Measurements from ENCODE around the gene SUPV3L1. TPM values are rescaled to one million over a fixed set of nuclear protein-coding genes. Genes with fewer than 3 reads are reported as not detected.

SUPV3L1 gene
- total and polyA plus RNA-seq, 10 of the 15 experiments (the other 5 are each of a cell fraction or from before 2014, with no cell fraction given), result 18.4 to 57.8 (median 44.2) TPM

- in situ Hi-C loops (cut with MboI), result no loop called here
- Histone ChIP-seq H3K4me3 (no peak overlapping the region), H3K9ac (ENCODE audit: control insufficient read depth, insufficient read depth, low read length) (no peak overlapping the region), H3K36me3 (ENCODE audit: control insufficient read depth in 2 of 2, insufficient read depth in 2 of 2, low read length in 1 of 2) (no peaks in the 10 kb centered on the region), H3K4me2 (ENCODE audit: control insufficient read depth, insufficient read depth) (no peak overlapping the region), H2AFZ (ENCODE audit: control insufficient read depth, low read depth, low read length) (no peak overlapping the region), H3K4me1 (ENCODE audit: control insufficient read depth, insufficient read depth, low read length) (no peaks in the 10 kb centered on the region), H3K79me2 (ENCODE audit: control insufficient read depth, insufficient read depth, low read length) (no peaks in the 10 kb centered on the region), H4K20me1 (ENCODE audit: control insufficient read depth, insufficient read depth) (no peaks in the 10 kb centered on the region), H3K9me3 (replicated peaks; ENCODE audit: control insufficient read depth, insufficient read depth, low read length) (no peaks in the 10 kb centered on the region), H3K27ac (ENCODE audit: control insufficient read depth, insufficient read depth) (no peak overlapping the region), H3K27me3 (replicated peaks in 1 of 2; ENCODE audit: control insufficient read depth in 2 of 2, insufficient read depth in 2 of 2, low read length in 1 of 2) (no peaks in the 10 kb centered on the region)
- intact Hi-C loops (cut with micrococcal nuclease; ENCODE audit: unreplicated experiment), result no loop called here
- ChIA-PET CTCF (interaction anchor here (1.0 to 2.3 kb wide), 5 partner anchors 97 to 175 kb away, joined by 3 to 19 read pairs (median 7); no protein-coding TSS in a partner anchor), POLR2A (no interaction called here), SMC1A (ENCODE audit: uncharacterized antibody, unreplicated experiment) (interaction anchor here (0.7 to 2.2 kb wide), 6 partner anchors 12 to 165 kb away, joined by 3 to 8 read pairs (median 5); no protein-coding TSS in a partner anchor), RAD21 (ENCODE audit: unreplicated experiment) (interaction anchor here (2.3 kb wide), 1 partner anchor 150 kb away, joined by 10 read pairs; no protein-coding TSS in a partner anchor)
- no TSS peak for BruUV-seq (replicated peaks)
- ATAC-seq (no peak), DNase-seq (ENCODE audit: low read depth, low spot score) (no peak), FAIRE-seq (no peak)
- no peak for TF ChIP-seq EGR1 (IDR thresholded peaks at IDR 0.05; ENCODE audit: borderline replicate concordance in 1 of 2, low read depth in 2 of 2, low read length in 2 of 2)
- no peak for TF ChIP-seq KAT2A (conservative IDR thresholded peaks at IDR 0.05; ENCODE audit: control insufficient read depth, low read depth, low read length)
- TF ChIP-seq SUZ12 (IDR thresholded peaks at IDR 0.05; ENCODE audit: unreplicated experiment), result no peak
- TF ChIP-seq KLF5 (IDR thresholded peaks at IDR 0.05; ENCODE audit: partially characterized antibody), result no peak
- no peak for TF ChIP-seq NFIC (IDR thresholded peaks at IDR 0.05; ENCODE audit: low read depth, low read length)
- no peak for TF ChIP-seq TBL1XR1 (IDR thresholded peaks at IDR 0.05; ENCODE audit: low read depth, low read length)
- WGBS (ENCODE audit: insufficient coverage, insufficient replicate concordance, low lambda C conversion rate, missing lambda C conversion rate), result 53% methylated on average over 5 of the region's 5 CpGs
Observed at GRCh38 chr10:69242852-69243212, 62.8 kb downstream of the SUPV3L1 start.

- Histone ChIP-seq H3K79me2 (ENCODE audit: control insufficient read depth, insufficient read depth, low read length) (no peaks in the 10 kb centered on the region), H3K9me3 (replicated peaks; ENCODE audit: control insufficient read depth, insufficient read depth, low read length) (no peaks in the 10 kb centered on the region), H3K27me3 (replicated peaks in 1 of 2; ENCODE audit: control insufficient read depth in 2 of 2, insufficient read depth in 2 of 2, low read length in 1 of 2) (no peaks in the 10 kb centered on the region), H2AFZ (ENCODE audit: control insufficient read depth, low read depth, low read length) (no peak overlapping the region), H3K9ac (ENCODE audit: control insufficient read depth, insufficient read depth, low read length) (no peak overlapping the region), H3K4me1 (ENCODE audit: control insufficient read depth, insufficient read depth, low read length) (no peaks in the 10 kb centered on the region), H3K4me3 (no peak overlapping the region), H3K4me2 (ENCODE audit: control insufficient read depth, insufficient read depth) (no peak overlapping the region), H3K27ac (ENCODE audit: control insufficient read depth, insufficient read depth) (no peak overlapping the region), H4K20me1 (ENCODE audit: control insufficient read depth, insufficient read depth) (no peaks in the 10 kb centered on the region), H3K36me3 (ENCODE audit: control insufficient read depth in 2 of 2, insufficient read depth in 2 of 2, low read length in 1 of 2) (no peaks in the 10 kb centered on the region)
- ChIA-PET RAD21 (ENCODE audit: unreplicated experiment) (interaction anchor here (2.3 kb wide), 1 partner anchor 149 kb away, joined by 10 read pairs; no protein-coding TSS in a partner anchor), CTCF (interaction anchor here (1.7 to 2.3 kb wide), 2 partner anchors 149 to 164 kb away, joined by 13 to 19 read pairs; no protein-coding TSS in a partner anchor), POLR2A (no interaction called here), SMC1A (ENCODE audit: uncharacterized antibody, unreplicated experiment) (no interaction called here)
- BruUV-seq (replicated peaks), result no TSS peak
- ATAC-seq, result no peak
- in situ Hi-C loops (cut with MboI), result no loop called here
- intact Hi-C loops (cut with micrococcal nuclease; ENCODE audit: unreplicated experiment), result no loop called here
- no peak for DNase-seq (ENCODE audit: low read depth, low spot score)
- FAIRE-seq, result no peak
- WGBS (ENCODE audit: insufficient coverage, insufficient replicate concordance, low lambda C conversion rate, missing lambda C conversion rate), result 69% methylated on average over 10 of the region's 10 CpGs
- TF ChIP-seq RELA (IDR thresholded peaks at IDR 0.05; ENCODE audit: borderline replicate concordance, partially characterized antibody) (no peak), HSF1 (IDR thresholded peaks at IDR 0.05; ENCODE audit: low read depth, low read length) (no peak), BCLAF1 (IDR thresholded peaks at IDR 0.05) (no peak), ZNF217 (IDR thresholded peaks at IDR 0.05) (no peak)
- TF ChIP-seq, protein P1, sequence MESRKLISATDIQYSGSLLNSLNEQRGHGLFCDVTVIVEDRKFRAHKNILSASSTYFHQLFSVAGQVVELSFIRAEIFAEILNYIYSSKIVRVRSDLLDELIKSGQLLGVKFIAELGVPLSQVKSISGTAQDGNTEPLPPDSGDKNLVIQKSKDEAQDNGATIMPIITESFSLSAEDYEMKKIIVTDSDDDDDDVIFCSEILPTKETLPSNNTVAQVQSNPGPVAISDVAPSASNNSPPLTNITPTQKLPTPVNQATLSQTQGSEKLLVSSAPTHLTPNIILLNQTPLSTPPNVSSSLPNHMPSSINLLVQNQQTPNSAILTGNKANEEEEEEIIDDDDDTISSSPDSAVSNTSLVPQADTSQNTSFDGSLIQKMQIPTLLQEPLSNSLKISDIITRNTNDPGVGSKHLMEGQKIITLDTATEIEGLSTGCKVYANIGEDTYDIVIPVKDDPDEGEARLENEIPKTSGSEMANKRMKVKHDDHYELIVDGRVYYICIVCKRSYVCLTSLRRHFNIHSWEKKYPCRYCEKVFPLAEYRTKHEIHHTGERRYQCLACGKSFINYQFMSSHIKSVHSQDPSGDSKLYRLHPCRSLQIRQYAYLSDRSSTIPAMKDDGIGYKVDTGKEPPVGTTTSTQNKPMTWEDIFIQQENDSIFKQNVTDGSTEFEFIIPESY (IDR thresholded peaks at IDR 0.05), result no peak
Observed at GRCh38 chr10:69243817-69244216, 63.8 kb downstream of the SUPV3L1 start.

Measured in GM12878 (cell line).